NCI-H345 (cell line): ENCODE results near the gene PCGF2.
"Not testable (repeated sequence)": the region's sequence is repeated elsewhere in the genome, so short reads cannot be mapped to it uniquely, and the experiment has no call there.

Experiments used
- DNase-seq: peaks from one replicate; lab custom pipeline; 2025; lab: John Stamatoyannopoulos, UW

PCGF2 gene

GRCh38 chr17:38748149-38748891, at the start of gene PCGF2:
Gene PCGF2, minus strand, starts transcription at chr17:38748336. Its CDS starts 7,934 bp downstream, at chr17:38740402.
- DNase-seq = peak; percentile 96

- no peak for DNase-seq
Observed at GRCh38 chr17:38797828-38798227, 49.7 kb upstream of the PCGF2 start.

GRCh38 chr17:38797158-38797490, 49.0 kb upstream of the PCGF2 start:
- DNase-seq = no peak

- no peak for DNase-seq
Observed at GRCh38 chr17:38796451-38797157, 48.5 kb upstream of the PCGF2 start.

- DNase-seq = no peak
Observed at GRCh38 chr17:38794221-38794620, 46.1 kb upstream of the PCGF2 start.

GRCh38 chr17:38791162-38791561, 43.0 kb upstream of the PCGF2 start:
- DNase-seq = no peak

- DNase-seq = not testable (repeated sequence)
Observed at GRCh38 chr17:38790148-38790707, 42.1 kb upstream of the PCGF2 start.

GRCh38 chr17:38789185-38789584, 41.0 kb upstream of the PCGF2 start:
- DNase-seq = no peak

GRCh38 chr17:38787999-38788398, 39.9 kb upstream of the PCGF2 start:
- not testable (repeated sequence) for DNase-seq

- DNase-seq = no peak
Observed at GRCh38 chr17:38786372-38786771, 38.2 kb upstream of the PCGF2 start.

- DNase-seq = no peak
Observed at GRCh38 chr17:38783227-38783626, 35.1 kb upstream of the PCGF2 start.

- no peak for DNase-seq
Observed at GRCh38 chr17:38779965-38780752, 32.0 kb upstream of the PCGF2 start.

- DNase-seq = no peak
Observed at GRCh38 chr17:38777641-38778250, 29.6 kb upstream of the PCGF2 start.

- no peak for DNase-seq
Observed at GRCh38 chr17:38773258-38773657, 25.1 kb upstream of the PCGF2 start.

- DNase-seq = no peak
Observed at GRCh38 chr17:38768417-38768816, 20.3 kb upstream of the PCGF2 start.

GRCh38 chr17:38766341-38766740, 18.2 kb upstream of the PCGF2 start:
- DNase-seq = no peak

- no peak for DNase-seq
Observed at GRCh38 chr17:38762231-38762630, 14.1 kb upstream of the PCGF2 start.

- no peak for DNase-seq
Observed at GRCh38 chr17:38761612-38762011, 13.5 kb upstream of the PCGF2 start.

- DNase-seq = no peak
Observed at GRCh38 chr17:38753071-38753506, 5.0 kb upstream of the PCGF2 start.

GRCh38 chr17:38752308-38753070, 4.4 kb upstream of the PCGF2 start, which contains the start of gene PSMB3:
Gene PSMB3, plus strand, starts transcription at chr17:38752741. Its CDS starts 86 bp downstream, at chr17:38752827.
- peak; percentile 99 for DNase-seq

- DNase-seq = peak; percentile 90
Observed at GRCh38 chr17:38751808-38752307, 3.7 kb upstream of the PCGF2 start.
